ENCODE measurements around the gene WFIKKN2. TPM values are rescaled to one million over a fixed set of nuclear protein-coding genes. Genes with fewer than 3 reads are reported as not detected.

The WFIKKN2 gene
- total RNA-seq, 2 experiments from 2014 or later = not detected

DNA sequence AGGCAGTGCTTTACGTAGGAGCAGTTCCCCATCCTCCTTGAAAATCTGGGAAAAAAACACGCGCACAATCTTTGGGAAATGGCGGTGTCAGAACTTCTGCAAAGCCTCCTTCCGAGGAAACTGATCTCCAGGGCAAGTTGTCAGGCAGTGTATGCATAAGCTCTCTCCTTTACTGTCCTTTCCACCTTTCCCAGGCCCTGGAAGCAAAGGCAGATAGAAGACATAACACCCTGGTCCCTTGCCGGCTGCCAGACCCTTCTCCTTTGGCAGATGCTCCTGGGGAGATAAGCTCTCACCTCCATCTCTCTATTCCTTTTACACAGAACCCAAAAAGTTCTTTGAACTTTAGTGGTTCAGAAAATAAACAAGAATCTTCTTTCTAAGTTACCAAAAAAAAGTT lies 18.4 kb downstream of the WFIKKN2 start:
- Histone ChIP-seq H3K4me3 (ENCODE audit: low read depth, low read length, poor library complexity, severe bottlenecking) (no peak overlapping the region), H3K9me3 (ENCODE audit: low read length) (no peaks in the 10 kb centered on the region), H3K79me2 (ENCODE audit: insufficient read depth, low read depth, low read length) (no peaks in the 10 kb centered on the region), H4K20me1 (ENCODE audit: insufficient read depth, low read length) (no peaks in the 10 kb centered on the region), H2AFZ (ENCODE audit: low read length) (no peak overlapping the region), H3K27ac (ENCODE audit: low read depth, low read length, poor library complexity, severe bottlenecking) (no peak overlapping the region), H3K9me2 (ENCODE audit: insufficient read depth, low read length) (no peaks in the 10 kb centered on the region), H3K36me3 (ENCODE audit: insufficient read depth, low read length) (no peaks in the 10 kb centered on the region), H3K4me1 (ENCODE audit: insufficient read depth, low read length, poor library complexity, severe bottlenecking) (peaks cover 13% of the 10 kb centered on the region), H3K4me2 (ENCODE audit: low read length) (no peak overlapping the region)
- TF ChIP-seq EZH2phosphoT487 (IDR thresholded peaks at IDR 0.05; ENCODE audit: borderline replicate concordance, low read depth, low read length) = no peak
- TF ChIP-seq, protein P1, sequence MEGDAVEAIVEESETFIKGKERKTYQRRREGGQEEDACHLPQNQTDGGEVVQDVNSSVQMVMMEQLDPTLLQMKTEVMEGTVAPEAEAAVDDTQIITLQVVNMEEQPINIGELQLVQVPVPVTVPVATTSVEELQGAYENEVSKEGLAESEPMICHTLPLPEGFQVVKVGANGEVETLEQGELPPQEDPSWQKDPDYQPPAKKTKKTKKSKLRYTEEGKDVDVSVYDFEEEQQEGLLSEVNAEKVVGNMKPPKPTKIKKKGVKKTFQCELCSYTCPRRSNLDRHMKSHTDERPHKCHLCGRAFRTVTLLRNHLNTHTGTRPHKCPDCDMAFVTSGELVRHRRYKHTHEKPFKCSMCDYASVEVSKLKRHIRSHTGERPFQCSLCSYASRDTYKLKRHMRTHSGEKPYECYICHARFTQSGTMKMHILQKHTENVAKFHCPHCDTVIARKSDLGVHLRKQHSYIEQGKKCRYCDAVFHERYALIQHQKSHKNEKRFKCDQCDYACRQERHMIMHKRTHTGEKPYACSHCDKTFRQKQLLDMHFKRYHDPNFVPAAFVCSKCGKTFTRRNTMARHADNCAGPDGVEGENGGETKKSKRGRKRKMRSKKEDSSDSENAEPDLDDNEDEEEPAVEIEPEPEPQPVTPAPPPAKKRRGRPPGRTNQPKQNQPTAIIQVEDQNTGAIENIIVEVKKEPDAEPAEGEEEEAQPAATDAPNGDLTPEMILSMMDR (conservative IDR thresholded peaks at IDR 0.05; ENCODE audit: low read length) = no peak
- no peak for DNase-seq (ENCODE audit: low spot score)
- ChIA-PET POLR2A (interaction anchor here (0.7 to 2.7 kb wide), 5 partner anchors 12 to 98 kb away, joined by 3 to 23 read pairs (median 5); partner anchors contain the start of gene TOB1), CTCF (ENCODE audit: unreplicated experiment) (interaction anchor here (1.2 to 2.8 kb wide), 2 partner anchors 94 to 96 kb away, joined by 3 to 10 read pairs; no protein-coding TSS in a partner anchor)
- BruUV-seq (replicated peaks) = no TSS peak
- intact Hi-C loops (cut with micrococcal nuclease; ENCODE audit: unreplicated experiment) = no loop called here

GRCh38 chr17:50855708-50856330 lies 20.4 kb downstream of the WFIKKN2 start:
- Histone ChIP-seq H3K36me3 (ENCODE audit: insufficient read depth, low read length) (no peaks in the 10 kb centered on the region), H3K27ac (ENCODE audit: low read depth, low read length, poor library complexity, severe bottlenecking) (no peak overlapping the region), H3K9me2 (ENCODE audit: insufficient read depth, low read length) (no peaks in the 10 kb centered on the region), H2AFZ (ENCODE audit: low read length) (no peak overlapping the region), H3K4me2 (ENCODE audit: low read length) (no peak overlapping the region), H3K4me3 (ENCODE audit: low read depth, low read length, poor library complexity, severe bottlenecking) (no peak overlapping the region), H3K4me1 (ENCODE audit: insufficient read depth, low read length, poor library complexity, severe bottlenecking) (peaks cover 13% of the 10 kb centered on the region), H4K20me1 (ENCODE audit: insufficient read depth, low read length) (no peaks in the 10 kb centered on the region), H3K79me2 (ENCODE audit: insufficient read depth, low read depth, low read length) (no peaks in the 10 kb centered on the region), H3K9me3 (ENCODE audit: low read length) (no peaks in the 10 kb centered on the region)
- BruUV-seq (replicated peaks) = no TSS peak
- intact Hi-C loops (cut with micrococcal nuclease; ENCODE audit: unreplicated experiment) = no loop called here
- TF ChIP-seq, protein P1 (conservative IDR thresholded peaks at IDR 0.05; ENCODE audit: low read length) = no peak
- no peak for TF ChIP-seq EZH2phosphoT487 (IDR thresholded peaks at IDR 0.05; ENCODE audit: borderline replicate concordance, low read depth, low read length)
- POLR2A ChIA-PET = interaction anchor here (0.6 to 1.9 kb wide), 5 partner anchors 10 to 296 kb away, joined by 3 to 11 read pairs (median 4); partner anchors contain the start of gene TOB1
- no peak for DNase-seq (ENCODE audit: low spot score)
- CTCF ChIA-PET (ENCODE audit: unreplicated experiment) = interaction anchor here (0.6 to 1.7 kb wide), 3 partner anchors 10 to 93 kb away, joined by 3 to 6 read pairs (median 5); partner anchors contain the start of gene TOB1

DNA sequence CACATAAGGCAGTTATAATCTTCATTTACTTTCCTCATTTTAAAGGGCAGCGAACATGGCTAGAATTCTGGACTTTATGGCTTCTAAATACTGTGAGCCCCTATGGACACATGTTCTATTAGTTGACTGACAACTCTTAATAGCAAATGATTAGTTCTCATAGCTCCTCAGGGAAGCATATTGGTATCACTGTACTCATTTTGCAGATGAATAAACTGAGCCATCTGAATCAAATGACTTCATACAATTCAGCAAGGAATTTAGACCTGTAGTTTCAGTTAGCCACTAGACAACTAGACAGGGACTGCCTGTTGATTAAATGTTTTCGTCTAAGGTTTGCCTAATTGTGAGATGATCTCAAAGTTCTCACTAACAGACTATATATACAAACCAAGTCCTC lies 21.0 kb downstream of the WFIKKN2 start:
- DNase-seq (ENCODE audit: low spot score) = no peak
- H2AFZ ChIP-seq (ENCODE audit: low read length) = no peak overlapping the region
- no peaks in the 10 kb centered on the region for H4K20me1 ChIP-seq (ENCODE audit: insufficient read depth, low read length)
- intact Hi-C loops (cut with micrococcal nuclease; ENCODE audit: unreplicated experiment) = no loop called here
- no peaks in the 10 kb centered on the region for H3K9me3 ChIP-seq (ENCODE audit: low read length)
- H3K36me3 ChIP-seq (ENCODE audit: insufficient read depth, low read length) = no peaks in the 10 kb centered on the region
- POLR2A ChIA-PET = interaction anchor here (0.6 to 1.9 kb wide), 4 partner anchors 10 to 46 kb away, joined by 3 to 11 read pairs (median 4); partner anchors contain the start of gene TOB1
- H3K27ac ChIP-seq (ENCODE audit: low read depth, low read length, poor library complexity, severe bottlenecking) = no peak overlapping the region
- H3K9me2 ChIP-seq (ENCODE audit: insufficient read depth, low read length) = no peaks in the 10 kb centered on the region
- H3K79me2 ChIP-seq (ENCODE audit: insufficient read depth, low read depth, low read length) = no peaks in the 10 kb centered on the region
- no TSS peak for BruUV-seq (replicated peaks)
- CTCF ChIA-PET (ENCODE audit: unreplicated experiment) = interaction anchor here (1.7 kb wide), 1 partner anchor 93 kb away, joined by 5 read pairs; no protein-coding TSS in a partner anchor
- H3K4me1 ChIP-seq (ENCODE audit: insufficient read depth, low read length, poor library complexity, severe bottlenecking) = peaks cover 12% of the 10 kb centered on the region
- H3K4me3 ChIP-seq (ENCODE audit: low read depth, low read length, poor library complexity, severe bottlenecking) = no peak overlapping the region
- TF ChIP-seq, protein P1 (conservative IDR thresholded peaks at IDR 0.05; ENCODE audit: low read length) = no peak
- TF ChIP-seq EZH2phosphoT487 (IDR thresholded peaks at IDR 0.05; ENCODE audit: borderline replicate concordance, low read depth, low read length) = no peak
- H3K4me2 ChIP-seq (ENCODE audit: low read length) = no peak overlapping the region

Measured in OCI-LY7 (cell line).